NCI-H146 treated with DMSO at 0.1 percent for 48 hours (cell line): ENCODE measurements around the gene PRKD3.

ENCODE experiments used
- DNase-seq: peaks from one replicate; lab custom pipeline; 2025; ENCODE audit not compliant: unreplicated experiment; lab: John Stamatoyannopoulos, UW

PRKD3 gene

DNA sequence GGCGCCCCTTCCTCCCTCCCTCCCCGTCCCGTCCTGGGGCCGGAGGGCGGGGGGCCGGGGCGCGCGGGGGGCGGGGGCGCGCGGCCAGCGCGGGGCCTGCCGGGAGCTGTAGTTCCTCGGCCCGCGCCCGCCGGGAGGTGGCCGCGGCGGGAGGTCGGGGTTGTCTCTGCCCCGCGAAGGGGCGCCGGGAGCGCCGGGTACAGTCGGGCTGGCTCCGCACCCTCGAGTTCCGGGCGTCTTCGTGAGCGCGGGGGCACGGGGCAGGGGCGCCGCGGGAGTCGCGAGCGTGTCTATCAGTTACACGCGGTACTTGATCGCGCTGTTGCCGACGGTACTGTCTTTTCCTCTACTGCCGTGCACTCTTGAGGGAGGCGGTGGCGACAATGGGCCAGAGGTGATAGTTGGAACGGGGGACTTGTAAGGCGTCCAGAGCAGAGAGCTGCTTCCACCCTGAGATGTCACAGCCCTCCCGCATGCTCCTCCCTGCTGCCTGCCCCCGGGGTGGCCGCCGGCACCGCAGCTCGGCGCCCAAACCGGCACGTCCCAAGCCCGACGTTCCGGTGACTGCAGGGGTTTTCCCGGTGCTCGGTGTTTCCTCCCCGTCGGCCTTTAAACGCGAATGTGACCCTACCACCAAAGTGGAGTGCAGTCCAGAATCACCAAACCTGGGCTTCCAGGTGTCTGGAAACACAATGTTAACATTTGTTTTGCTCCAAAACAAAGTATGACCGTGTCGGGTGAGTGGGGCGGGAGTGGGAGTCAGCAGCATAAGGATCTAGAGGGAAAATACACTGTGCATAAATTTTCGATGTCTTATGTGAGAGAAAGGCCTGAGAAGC is at the start of gene PRKD3:
PRKD3 (minus strand) TSS at position 48 of the 839 bp plus-strand sequence. CDS start 8,309 bp downstream, outside the sequence.
- DNase-seq: no peak

DNA sequence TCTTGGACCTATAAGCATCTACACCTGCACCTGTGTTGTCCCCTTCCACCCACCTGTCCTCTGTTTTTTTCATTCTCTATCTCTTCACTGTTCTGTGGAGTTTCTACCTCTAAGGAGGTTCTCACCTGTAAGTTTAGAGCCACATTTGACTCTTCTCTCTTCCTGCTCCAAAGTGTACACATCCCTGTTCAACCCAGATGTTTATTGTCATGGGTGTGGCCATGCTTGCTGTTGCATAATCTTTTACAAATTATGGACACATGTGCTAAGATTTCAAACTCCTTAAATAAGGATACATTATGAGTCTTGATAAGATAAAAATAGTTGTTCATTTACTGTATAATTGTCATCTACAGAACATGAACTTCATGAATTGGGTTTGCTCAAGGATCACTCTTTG is 47.4 kb upstream of the PRKD3 start:
- no peak for DNase-seq

DNA sequence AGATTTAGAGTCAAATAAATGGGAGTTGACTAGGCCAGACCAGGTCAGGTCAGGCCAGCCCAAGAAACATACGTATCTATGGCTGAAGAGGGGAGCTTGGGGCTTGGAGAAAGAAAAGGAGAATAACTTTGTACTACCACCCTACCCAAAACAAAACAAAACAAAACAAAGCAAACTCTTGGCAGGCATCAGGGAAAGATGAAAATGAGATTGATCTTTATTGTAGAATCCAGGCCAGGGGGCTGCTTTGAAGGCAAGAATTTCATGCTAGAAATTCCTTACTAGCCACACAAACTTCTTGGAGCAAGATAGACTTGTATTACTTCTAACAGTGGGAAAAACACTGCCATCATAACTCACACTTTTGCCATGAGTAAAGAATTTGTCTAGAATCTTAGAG is 46.0 kb upstream of the PRKD3 start:
- DNase-seq: no peak

DNA sequence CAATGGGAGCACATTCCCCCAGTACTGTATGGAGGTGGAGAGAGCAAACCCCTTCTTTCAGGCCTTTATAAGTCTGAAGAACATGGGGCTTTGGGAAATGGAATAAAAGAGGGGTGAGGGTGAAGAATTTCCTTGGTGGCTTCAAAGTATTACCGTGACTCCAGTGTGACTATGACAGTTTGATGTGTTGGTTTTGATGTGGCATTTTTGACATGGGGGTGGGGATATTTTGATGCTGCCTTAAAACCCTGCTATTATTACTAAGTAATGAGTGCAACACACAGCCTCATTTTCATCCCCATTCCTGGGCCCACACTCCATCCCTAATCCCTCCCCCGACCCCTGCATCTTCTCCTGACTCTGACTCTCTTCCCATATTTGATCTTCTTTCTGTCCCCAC is 43.4 kb upstream of the PRKD3 start:
- DNase-seq: no peak

DNA sequence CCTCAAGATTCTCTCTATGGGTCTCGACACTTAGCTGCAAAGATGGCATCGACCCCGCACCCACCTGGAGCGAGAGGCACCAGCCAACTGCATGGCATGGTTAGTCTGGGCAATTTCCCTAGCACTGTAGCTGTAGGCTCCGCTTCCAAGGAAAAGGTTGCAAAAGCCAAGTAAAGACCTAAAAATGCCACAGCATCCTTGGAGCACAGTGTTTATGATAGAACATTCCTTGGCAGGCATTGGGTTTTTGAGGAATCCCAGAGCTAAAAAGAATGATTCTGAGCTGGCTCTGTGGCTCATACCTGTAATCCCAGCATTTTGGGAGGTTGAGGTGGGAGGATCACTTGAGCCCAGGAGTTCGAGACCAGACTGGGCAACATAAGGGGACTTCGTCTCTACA is 42.7 kb upstream of the PRKD3 start:
- no peak for DNase-seq

DNA sequence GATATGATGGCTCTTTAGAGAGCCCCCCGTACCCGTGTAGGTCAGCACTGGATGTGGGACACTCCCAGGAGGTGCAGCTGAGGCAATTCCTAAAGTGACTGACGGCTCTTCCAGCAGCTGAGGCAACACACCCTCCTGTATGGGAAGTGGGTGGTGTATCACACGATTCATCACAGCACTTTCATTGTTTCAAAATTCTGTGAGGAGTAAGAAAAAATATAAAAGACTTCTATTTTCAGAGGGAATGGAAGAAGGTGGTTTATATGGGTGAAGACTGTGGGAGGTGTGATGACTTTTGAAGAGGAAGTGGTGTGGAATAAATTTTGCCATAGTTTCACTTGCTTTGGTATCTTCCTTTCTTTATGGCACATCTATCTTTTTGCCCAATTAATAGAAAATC is 42.1 kb upstream of the PRKD3 start:
- no peak for DNase-seq

DNA sequence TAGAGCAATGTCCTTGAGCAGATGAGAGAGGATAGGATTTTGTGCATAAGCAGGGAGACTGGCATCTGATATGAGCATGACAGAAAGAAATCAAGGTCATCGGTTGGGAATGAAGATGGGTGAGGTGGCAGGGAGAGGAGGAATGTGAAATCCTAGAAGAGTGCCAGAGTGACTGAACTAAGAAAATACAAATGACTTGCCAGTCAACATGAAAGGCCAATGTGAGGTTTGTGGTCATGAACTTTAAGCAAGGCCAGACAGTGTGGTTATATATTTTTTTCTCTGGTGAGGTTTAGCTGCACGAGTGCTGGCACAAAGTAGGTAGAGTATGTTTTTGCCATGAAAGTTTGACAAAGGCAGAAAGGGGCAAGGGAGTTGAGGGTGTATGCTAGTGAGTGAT is 41.0 kb upstream of the PRKD3 start:
- no peak for DNase-seq

DNA sequence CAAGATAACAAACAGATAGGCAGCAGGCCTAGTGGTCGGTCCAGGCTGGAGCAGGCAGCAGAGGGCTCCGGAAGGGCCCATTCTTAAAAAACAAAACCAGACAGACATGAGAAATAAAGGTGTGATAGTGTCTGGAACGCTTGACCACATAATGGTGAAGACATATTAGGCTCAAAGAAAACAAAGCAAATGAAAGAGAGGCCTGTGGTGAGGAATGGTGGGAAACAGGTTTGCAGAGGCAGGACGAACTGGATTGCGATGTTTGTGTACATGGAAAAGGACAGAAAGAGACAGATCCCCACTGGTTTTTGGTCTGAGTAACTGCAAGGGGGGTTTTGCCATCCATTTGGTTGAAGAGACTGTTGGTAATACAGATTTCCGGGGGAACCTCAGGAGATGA is 39.7 kb upstream of the PRKD3 start:
- no peak for DNase-seq

DNA sequence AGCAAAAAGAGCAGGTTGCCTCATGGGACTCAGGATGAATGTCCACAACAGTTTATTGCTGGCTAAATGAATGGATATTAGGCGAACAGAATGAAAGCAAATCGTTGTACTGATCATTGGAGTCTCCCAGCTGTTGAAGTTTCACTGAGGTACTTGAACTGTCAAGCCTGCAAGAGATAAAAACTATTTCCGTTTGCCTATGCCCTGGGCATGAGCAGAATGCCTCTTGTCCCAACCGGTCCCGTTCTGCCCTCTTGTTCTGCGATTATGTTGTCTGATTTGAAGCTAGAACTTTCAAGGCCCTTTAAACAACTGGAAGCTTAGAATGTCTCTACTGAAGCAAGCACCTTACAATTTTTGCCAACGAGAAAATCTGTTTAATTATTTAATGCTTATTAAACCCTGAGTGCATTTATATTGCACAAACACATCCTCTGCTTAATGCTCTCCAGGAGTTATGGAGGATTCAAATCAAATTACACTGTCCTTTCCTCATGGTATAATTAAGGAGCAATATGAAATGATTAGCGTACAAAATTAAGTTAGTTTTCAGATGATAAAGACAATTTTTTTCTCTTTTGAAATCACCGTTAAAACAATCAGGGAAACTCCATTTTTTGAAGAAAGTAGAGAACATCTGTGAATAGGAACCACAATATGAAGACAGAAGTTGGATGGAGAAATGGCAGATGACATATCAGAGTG is 37.5 kb upstream of the PRKD3 start:
- DNase-seq: no peak

DNA sequence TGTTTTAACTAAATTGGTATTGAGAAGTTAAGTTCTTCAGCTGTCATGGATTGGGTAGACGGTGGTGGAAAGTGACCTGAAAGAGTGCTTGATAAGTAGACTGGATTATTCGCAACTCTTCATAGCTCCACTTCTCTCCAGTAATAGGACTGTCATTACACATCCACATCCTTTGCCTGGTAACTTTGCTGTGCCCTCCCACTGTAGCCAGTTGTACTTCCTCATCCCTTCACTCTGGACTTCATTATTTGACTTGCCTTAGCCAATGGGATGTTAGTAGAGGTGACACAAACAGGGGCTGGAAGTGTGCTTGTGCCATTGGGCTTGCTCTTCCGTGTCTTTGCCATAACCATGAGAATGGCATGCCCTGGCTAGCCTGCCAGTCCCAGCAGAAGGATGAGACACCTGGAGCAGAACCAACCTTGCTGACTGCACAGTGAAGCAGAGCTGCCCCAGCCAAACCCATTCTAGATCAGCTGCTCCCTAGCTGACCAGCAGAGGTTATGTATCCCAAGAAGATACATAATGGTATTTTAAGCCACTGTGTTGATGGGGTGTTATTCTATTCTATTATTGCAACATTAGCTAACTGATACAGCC is 36.7 kb upstream of the PRKD3 start:
- no peak for DNase-seq

DNA sequence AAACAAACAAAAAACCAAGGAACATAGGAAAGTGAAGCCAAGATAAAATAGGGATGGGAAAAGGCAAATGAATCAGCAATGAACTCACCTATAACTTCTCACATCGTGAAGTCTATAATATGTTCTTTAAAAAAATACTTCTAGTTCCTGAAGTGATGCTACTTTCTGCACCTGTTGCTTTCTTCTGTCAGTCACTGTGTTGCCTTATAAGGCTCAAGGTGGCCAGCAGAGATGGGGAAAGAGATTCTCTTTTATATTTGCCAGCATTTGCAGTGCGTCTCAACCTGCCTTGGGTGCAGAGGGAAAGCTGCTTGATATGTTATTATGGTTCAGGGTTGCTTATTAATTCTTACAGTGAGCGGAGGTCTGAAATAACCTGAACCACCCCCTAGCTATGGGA is 33.8 kb upstream of the PRKD3 start:
- no peak for DNase-seq

DNA sequence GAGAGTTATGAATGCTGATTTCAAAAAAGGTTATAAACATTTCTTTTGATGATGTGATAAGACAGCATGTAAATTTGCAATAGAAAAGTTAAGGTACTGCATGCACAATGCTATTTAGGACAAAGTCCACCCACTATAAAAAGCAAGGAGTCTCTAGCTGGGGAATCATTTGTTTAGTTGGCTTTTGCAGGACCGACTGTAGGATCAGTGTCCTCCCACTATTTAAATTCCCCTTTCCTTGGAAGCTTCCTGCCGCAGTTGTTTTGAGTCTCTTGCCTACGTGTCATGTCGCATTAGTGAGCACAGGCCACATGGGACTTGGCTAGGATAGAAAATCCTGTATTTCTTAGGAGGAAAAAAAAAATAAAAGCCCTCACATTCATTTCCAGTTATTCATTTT is 32.9 kb upstream of the PRKD3 start:
- DNase-seq: no peak

DNA sequence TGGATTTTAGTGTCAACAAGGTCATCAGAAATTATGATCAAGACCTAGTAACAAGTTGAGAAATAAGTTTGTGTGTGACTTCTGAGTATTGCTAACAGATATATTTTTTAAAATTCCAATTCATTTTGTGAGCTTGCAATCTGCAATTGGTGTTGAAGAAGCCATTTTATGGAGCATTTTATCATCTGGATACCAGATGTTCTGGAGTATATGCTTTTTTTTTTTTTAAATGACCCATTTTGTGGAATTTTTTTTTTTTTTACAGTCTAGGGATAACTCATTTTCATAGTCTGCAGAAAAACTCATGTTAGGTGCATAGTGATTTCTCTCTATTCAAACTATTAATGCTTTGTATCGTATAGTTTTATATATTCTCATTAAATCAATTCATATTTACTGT is 32.4 kb upstream of the PRKD3 start:
- DNase-seq: no peak

DNA sequence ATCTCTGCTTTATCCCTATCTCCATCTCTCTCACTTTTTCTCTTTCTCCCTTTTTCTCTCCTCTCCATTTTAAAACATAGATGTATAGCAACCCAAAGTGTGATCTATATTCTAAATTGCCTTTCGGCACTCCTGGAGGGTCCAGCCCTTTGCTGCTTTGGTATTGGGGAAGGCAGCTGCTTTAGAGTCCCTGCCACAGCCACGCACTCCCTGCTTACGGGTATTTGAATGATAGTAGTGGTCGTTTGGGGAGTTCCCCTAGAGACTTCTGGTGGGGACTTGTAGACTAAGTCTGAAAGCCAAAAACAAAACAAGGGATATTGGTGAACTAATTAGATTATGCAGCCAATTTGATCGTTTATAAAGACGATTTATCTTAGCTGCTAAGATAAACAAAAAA is 31.7 kb upstream of the PRKD3 start:
- no peak for DNase-seq

DNA sequence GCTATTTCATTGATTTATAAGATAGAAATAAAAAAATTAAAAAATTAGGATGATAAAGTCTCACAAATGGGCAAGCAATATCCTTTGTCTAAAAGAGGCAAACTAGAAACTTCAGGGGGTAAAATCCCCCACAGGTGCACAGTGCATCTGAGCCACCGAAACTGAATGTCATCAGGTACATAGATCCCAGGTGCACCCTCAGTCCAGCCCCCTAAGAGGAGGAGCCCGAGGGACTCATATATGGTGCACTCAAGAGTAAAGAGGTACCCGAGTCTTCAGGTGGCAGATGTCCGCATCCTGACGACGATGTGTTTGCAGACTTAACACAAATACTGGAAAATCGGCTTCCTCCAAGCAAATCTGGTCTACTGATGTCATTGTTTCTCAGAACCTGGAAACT is 31.1 kb upstream of the PRKD3 start:
- no peak for DNase-seq

DNA sequence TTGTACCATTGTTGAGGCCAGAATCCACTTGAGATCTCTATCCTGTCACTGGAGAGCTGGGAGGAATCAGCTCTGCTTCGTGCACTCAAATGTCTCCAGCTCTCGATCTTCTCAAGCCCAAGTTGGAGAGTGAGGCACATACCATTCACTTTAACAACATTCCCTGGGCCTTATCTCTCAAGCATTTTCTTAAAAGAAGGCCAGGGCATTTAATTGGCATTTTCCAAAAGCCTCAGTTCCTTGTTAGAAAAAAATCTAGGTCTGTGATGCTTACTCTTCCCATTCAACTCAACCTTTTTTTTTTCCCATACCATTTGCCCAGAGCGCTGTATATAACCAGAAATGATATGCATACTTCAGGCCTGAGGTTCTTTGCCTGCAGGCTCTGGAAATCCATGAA is 29.9 kb upstream of the PRKD3 start:
- no peak for DNase-seq

DNA sequence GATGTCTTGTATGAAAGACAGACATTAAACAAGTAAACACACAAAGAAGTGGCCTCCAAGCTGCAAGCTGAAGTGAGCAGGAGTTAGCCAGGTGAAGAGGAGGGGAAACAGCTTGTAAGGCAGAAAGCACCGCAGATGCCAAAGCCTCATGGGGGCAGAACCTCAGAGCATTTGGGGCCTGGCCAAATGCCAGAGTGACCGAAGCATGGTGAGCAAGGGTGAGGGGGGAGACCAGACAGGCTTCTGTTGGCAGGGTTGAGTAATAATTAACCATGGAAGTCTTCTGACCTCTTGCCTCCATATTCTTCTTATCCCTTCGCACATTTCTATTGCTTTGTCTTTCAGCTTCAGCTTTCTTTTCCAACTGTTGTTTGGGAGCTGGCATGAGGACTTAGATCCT is 25.4 kb upstream of the PRKD3 start:
- peak; percentile 51 for DNase-seq

DNA sequence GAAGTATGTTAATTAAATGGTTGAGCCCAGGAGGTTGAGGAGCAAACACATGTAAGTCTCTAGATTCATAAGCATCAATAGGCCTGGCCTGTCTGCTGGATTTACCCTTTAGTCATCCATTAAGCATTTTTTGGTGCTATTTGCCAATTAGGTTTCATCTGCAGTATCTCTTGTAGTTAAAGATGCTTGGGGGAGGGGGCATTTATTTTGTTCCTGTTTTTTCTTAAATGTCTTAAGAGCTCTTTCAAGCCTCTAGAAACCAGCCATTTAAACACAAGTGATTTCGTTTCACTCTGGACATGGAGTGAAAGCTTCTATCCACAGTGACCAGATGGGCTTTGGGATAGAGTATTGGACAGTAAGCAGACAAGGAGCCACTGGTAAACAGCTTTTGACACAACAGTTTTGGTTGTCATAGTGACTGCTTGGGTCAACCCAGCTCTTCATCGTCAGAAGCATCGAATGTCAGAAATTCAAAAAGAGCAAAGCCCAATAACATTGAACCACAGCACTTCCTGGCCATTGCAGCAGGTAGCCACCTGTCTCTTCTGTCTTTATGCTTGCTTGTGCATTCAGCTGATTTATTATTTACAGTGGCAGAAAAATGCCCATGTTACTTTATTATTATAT is 24.7 kb upstream of the PRKD3 start:
- DNase-seq: peak; percentile 51

DNA sequence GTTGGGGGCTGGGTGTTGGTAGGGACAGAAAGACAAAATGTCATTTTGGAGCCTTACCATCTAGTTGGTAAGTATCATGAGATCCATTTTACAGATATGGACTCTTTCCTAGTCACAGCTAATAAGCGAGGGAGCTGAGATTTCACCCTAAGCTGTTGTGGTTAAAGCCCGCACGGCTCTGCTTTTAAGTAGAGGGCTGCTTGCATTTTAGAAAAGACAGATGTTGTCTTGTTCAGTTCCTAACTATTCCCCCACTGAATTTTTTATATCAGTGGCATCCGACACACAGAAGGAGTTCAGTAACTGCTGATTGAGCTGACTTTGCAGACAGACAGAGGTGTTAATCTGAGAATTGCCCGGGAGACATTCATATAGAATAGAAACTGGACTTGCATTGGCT is 23.5 kb upstream of the PRKD3 start:
- no peak for DNase-seq

DNA sequence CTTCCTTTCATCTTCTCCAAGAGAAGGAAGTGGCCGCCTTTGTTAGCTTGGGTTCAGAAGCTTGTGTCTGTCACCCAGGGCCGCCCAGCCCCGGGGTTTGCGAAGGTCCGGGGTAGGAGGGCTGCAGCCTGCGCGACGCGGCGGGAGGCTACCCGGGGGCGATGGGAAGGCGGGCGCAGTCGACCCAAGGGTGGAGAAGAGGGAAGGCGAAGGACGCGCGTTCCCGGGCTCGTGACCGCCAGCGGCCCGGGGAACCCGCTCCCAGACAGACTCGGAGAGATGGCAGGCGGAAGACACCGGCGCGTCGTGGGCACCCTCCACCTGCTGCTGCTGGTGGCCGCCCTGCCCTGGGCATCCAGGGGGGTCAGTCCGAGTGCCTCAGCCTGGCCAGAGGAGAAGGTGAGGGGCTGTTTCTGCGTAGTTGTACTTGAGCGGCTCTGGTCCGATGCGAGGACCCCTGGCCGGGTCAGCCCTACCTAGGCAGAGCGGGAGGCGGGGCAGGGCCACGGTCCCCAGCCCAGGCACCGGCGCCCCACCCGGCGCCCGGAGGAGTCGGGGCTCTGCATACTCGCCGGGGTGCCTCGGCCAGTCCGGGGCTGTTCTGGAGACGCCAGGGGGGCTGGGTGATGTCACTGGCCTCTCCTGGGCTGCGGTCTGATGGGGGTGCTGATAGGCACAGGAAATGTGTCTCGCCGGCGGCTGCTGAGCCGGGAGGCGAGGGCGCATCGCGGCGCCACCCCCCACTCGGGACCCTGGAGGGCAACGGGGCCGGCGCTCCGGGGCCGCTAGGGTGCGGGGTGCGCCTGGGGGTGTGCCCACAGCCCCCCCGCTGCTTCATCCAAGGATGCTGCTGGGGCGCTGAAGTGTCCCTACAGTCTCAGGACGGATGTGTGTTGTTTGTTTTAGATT is 20.1 kb upstream of the PRKD3 start, which contains the start of gene QPCT:
QPCT (plus strand) TSS at position 178 of the 909 bp plus-strand sequence; CDS start at position 280, 102 bp downstream.
- DNase-seq: peak; percentile 46
